Karpas-422 (cell line): ENCODE measurements around the gene RPS3. TPM values are rescaled to one million over a fixed set of nuclear protein-coding genes. Genes with fewer than 3 reads are reported as not detected.

Experiments used
- DNase-seq: peaks from one replicate; pipeline ENCODE4 v3.0.0-alpha.2; 2015
- H2AFZ ChIP-seq: fragments of 200-600 bp; sonication (generic); 2 replicates; pipeline ENCODE4 v1.6.1; 2014; ENCODE audit warnings: antibody characterized with exemption, low read length, mixed read lengths
- H3K27ac ChIP-seq: fragments of 200-600 bp; sonication (generic); 2 replicates; pipeline ENCODE4 v1.5.1; 2014; ENCODE audit warnings: mild to moderate bottlenecking, low read length, moderate library complexity
- H3K27me3 ChIP-seq: fragments of 200-600 bp; sonication (generic); 2 replicates; pipeline ENCODE4 v1.6.1; 2014; ENCODE audit warnings: low read length, mixed read lengths
- H3K36me3 ChIP-seq: fragments of 200-600 bp; sonication (generic); 2 replicates; pipeline ENCODE4 v1.6.1; 2014; ENCODE audit warnings: low read length, mixed read lengths; ENCODE audit not compliant: insufficient read depth
- H3K4me1 ChIP-seq: fragments of 200-600 bp; sonication (generic); 2 replicates; pipeline ENCODE4 v1.6.1; 2014; ENCODE audit warnings: mild to moderate bottlenecking, low read length, mixed read lengths
- H3K4me2 ChIP-seq: fragments of 200-600 bp; sonication (generic); 2 replicates; pipeline ENCODE4 v1.6.1; 2014; ENCODE audit warnings: low read length, low read depth, mild to moderate bottlenecking; ENCODE audit not compliant: poor library complexity, severe bottlenecking
- H3K4me3 ChIP-seq: fragments of 200-600 bp; sonication (generic); 2 replicates; pipeline ENCODE4 v1.5.1; 2014; ENCODE audit warnings: mild to moderate bottlenecking, antibody characterized with exemption, low read length, mixed read lengths
- H3K79me2 ChIP-seq: fragments of 200-600 bp; sonication (generic); 2 replicates; pipeline ENCODE4 v1.6.1; 2014; ENCODE audit warnings: mild to moderate bottlenecking, low read length, mixed read lengths
- H3K9ac ChIP-seq: fragments of 200-600 bp; sonication (generic); 2 replicates; pipeline ENCODE4 v1.6.0; 2014; ENCODE audit warnings: low read length
- H3K9me2 ChIP-seq: fragments of 200-600 bp; sonication (generic), shearing (Covaris generic); replicated peaks from 2 replicates; pipeline ENCODE4 v1.6.0; 2014; ENCODE audit warnings: mild to moderate bottlenecking, low read length, moderate library complexity; ENCODE audit not compliant: insufficient read depth
- H3K9me3 ChIP-seq: fragments of 300-700, 200-600 bp; sonication (generic); 2 replicates; pipeline ENCODE4 v1.6.1; 2014; ENCODE audit warnings: low read length, mixed read lengths
- H4K20me1 ChIP-seq: fragments of 200-600 bp; sonication (generic); 2 replicates; pipeline ENCODE4 v1.6.1; 2014; ENCODE audit warnings: mild to moderate bottlenecking, antibody characterized with exemption, low read length, low read depth; ENCODE audit not compliant: insufficient read depth
- total RNA-seq: library from RNA; depleted of rRNA; stranded (reverse); fragments of >200 nt; shearing (Covaris generic); gene quantifications from 2 replicates; pipeline ENCODE4 v1.2.3, GENCODE V29; 2014; ENCODE audit warnings: low replicate concordance

RPS3 gene
- total RNA-seq, 1 experiment from 2014 or later = 2,332 TPM

GRCh38 chr11:75413864-75414263 is 14.5 kb downstream of the RPS3 start:
- H4K20me1 ChIP-seq = no peaks in the 10 kb centered on the region
- H2AFZ ChIP-seq = no peak overlapping the region

GRCh38 chr11:75420224-75421034 is 21.1 kb downstream of the RPS3 start:
- Histone ChIP-seq H3K27me3 (no peaks in the 10 kb centered on the region), H3K79me2 (no peaks in the 10 kb centered on the region), H4K20me1 (no peaks in the 10 kb centered on the region), H3K4me3 (no peak overlapping the region), H2AFZ (no peak overlapping the region), H3K4me2 (no peak overlapping the region), H3K9me3 (no peaks in the 10 kb centered on the region), H3K9ac (no peak overlapping the region), H3K27ac (no peak overlapping the region), H3K4me1 (no peaks in the 10 kb centered on the region), H3K9me2 (no peaks in the 10 kb centered on the region), H3K36me3 (peaks cover 3% of the 10 kb centered on the region)
- DNase-seq = no peak

More at GRCh38 chr11:75413864-75414263, 14.5 kb downstream of the RPS3 start:
- no peaks in the 10 kb centered on the region for H3K79me2 ChIP-seq
- no peaks in the 10 kb centered on the region for H3K27me3 ChIP-seq
- no peaks in the 10 kb centered on the region for H3K9me3 ChIP-seq
- peaks cover 3% of the 10 kb centered on the region for H3K36me3 ChIP-seq
- H3K4me2 ChIP-seq = no peak overlapping the region
- no peak overlapping the region for H3K4me3 ChIP-seq
- no peak for DNase-seq
- no peak overlapping the region for H3K9ac ChIP-seq
- no peak overlapping the region for H3K27ac ChIP-seq
- no peaks in the 10 kb centered on the region for H3K4me1 ChIP-seq
- H3K9me2 ChIP-seq = no peaks in the 10 kb centered on the region

DNA sequence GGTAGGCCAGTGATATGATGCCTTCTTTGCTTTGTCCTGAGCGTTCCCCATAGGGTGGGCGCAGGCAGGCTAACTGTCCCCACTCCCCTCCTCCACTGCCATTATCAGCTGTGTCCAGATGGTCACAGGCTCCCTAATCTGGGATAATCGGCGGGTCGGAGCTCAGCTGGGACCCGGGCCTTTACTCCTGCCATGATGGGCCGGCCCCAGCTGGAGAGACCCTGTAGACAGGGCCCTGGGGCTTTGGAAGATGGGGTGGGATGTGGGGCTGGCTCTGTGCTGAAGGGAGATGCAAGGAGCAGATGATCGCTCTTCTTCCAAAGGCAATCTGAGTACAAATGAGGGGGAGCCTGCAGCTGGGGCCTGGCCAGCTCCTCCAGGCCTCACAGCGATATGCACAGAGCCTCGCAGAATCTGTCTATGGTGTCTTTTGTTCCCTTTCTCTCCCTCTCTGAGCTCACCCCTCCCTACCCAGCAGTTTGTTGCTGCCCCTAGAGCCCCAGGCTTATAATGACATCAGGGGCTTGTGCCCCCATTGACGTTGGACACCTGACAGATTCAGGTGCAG is 21.8 kb downstream of the RPS3 start:
- Histone ChIP-seq H3K4me3 (no peak overlapping the region), H3K79me2 (no peaks in the 10 kb centered on the region), H3K9me3 (no peaks in the 10 kb centered on the region), H3K9me2 (no peaks in the 10 kb centered on the region), H3K9ac (no peak overlapping the region), H3K27me3 (no peaks in the 10 kb centered on the region), H3K4me2 (no peak overlapping the region), H4K20me1 (no peaks in the 10 kb centered on the region), H3K27ac (no peak overlapping the region), H2AFZ (no peak overlapping the region), H3K36me3 (peaks cover 3% of the 10 kb centered on the region), H3K4me1 (no peaks in the 10 kb centered on the region)
- DNase-seq = no peak

DNA sequence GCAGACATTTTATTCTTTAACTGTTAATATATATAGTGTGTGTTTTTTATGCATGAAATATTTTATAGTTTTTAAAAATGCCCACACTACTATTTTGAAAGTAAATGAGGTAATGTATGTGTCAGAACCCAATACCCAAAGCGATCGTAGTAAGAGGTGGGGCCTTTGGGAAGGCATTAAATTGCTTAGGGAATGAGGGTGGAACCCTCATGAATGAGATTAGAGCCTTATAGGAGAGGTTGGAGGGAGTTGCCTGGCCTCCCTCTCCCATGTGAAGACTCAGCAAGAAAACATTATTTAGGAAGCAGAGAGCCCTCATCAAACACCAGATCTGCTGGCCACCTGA is 22.6 kb downstream of the RPS3 start:
- Histone ChIP-seq H3K4me3 (no peak overlapping the region), H3K9me2 (no peaks in the 10 kb centered on the region), H3K9me3 (no peaks in the 10 kb centered on the region), H3K36me3 (peaks cover 3% of the 10 kb centered on the region), H3K4me1 (no peaks in the 10 kb centered on the region), H3K79me2 (no peaks in the 10 kb centered on the region), H3K27me3 (no peaks in the 10 kb centered on the region), H3K27ac (no peak overlapping the region), H3K4me2 (no peak overlapping the region), H4K20me1 (no peaks in the 10 kb centered on the region), H2AFZ (no peak overlapping the region), H3K9ac (no peak overlapping the region)
- DNase-seq = no peak

DNA sequence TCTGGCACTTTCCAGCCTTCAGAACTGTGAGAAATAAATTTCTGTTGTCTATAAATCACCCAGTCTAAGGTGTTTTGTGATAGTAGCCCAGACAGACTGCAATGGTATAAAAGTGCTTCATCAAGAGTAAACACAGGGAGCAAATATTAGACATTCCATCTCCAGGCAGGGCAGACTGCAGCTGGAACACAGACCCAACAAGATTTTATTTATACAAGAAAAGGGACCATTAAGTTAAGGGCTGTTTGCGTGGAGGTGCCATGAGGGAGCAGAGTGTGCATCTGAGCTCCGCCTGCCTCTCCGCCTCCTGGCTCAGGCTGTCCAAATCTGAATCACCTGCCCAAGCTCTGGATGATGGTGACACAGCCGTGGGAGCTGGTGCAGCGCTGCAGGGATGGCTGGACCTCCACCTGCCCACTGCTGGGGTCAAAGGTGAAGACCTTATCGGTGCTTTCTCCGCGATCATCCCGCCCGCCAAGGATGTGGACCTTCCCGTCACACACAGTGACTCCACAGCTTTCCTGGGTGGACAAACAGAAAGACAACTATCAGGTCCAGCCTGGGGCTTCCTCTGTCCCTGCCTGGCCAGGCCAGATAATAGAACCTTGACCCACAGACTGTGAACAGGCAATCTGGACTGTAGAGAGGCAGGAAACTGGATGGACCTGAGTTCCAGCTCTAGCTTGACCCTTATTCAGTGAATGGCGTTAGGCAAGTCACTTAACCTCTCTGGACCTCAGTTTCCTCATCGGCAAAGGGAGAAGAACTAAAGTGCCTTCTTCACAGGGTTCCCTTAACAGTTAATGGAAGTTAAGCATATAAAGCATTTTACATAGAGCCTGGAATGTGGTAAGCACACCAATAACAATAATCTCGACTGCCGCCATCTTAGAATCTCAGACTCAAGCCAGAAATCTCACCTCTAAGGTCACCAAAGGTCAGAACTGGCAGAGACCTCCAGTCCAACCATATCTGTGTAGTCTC is 23.2 kb downstream of the RPS3 start:
- Histone ChIP-seq H3K4me2 (no peak overlapping the region), H3K4me1 (no peaks in the 10 kb centered on the region), H3K27me3 (no peaks in the 10 kb centered on the region)

DNA sequence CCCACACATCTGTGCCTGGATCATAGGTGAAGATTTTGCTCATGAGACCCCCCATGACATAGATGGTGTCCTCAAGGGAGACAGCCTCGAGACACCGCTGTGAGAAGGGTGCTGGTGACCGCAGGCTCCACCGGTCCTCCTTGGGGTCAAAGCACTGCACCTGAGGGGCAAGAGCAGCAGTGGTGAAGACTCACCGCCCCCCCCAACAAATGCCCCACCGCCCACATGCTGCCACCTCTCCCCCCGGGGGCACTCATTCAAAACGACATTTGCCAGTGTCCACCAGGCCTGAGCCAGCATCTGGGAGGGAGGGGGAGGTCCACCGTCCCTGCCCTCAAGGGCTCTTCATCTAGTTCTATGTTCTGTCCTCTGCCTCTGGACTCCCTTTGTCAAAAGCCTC is 24.4 kb downstream of the RPS3 start:
- Histone ChIP-seq H3K36me3 (peaks cover 3% of the 10 kb centered on the region), H4K20me1 (no peaks in the 10 kb centered on the region), H3K9me3 (no peaks in the 10 kb centered on the region), H3K4me1 (no peaks in the 10 kb centered on the region), H3K27ac (no peak overlapping the region), H3K27me3 (no peaks in the 10 kb centered on the region), H3K79me2 (no peaks in the 10 kb centered on the region), H3K4me2 (no peak overlapping the region), H3K9ac (no peak overlapping the region), H3K4me3 (no peak overlapping the region), H2AFZ (no peak overlapping the region), H3K9me2 (no peaks in the 10 kb centered on the region)
- DNase-seq = no peak

More for the DNA sequence above, 23.2 kb downstream of the RPS3 start:
- Histone ChIP-seq H2AFZ (no peak overlapping the region), H3K79me2 (no peaks in the 10 kb centered on the region), H3K9ac (no peak overlapping the region), H3K36me3 (peaks cover 3% of the 10 kb centered on the region), H3K27ac (no peak overlapping the region), H3K4me3 (no peak overlapping the region), H4K20me1 (no peaks in the 10 kb centered on the region), H3K9me3 (no peaks in the 10 kb centered on the region), H3K9me2 (no peaks in the 10 kb centered on the region)
- DNase-seq = no peak

DNA sequence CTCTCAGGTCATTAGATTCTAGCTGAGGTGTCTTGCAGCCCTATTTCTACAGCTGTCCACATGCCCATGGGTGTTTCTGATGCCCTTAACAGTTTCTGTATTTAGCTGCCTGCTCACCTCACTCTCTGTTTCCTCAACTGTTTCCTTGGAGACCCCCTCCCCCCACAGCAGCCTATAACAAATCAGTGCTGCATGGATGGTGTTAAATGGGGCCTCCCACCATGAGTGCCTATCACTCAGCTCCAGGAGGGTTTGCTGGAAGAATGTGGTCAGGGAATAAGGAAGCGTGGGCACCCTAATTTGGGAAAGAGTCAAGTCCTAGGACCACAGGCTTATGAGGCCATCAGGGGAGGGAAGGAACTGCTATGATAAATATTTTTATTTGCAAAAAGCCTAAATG is 25.1 kb downstream of the RPS3 start:
- H3K4me1 ChIP-seq = no peaks in the 10 kb centered on the region
- H3K79me2 ChIP-seq = no peaks in the 10 kb centered on the region
- peaks cover 3% of the 10 kb centered on the region for H3K36me3 ChIP-seq
- no peak overlapping the region for H3K27ac ChIP-seq
- no peak for DNase-seq
- no peaks in the 10 kb centered on the region for H3K27me3 ChIP-seq
- no peaks in the 10 kb centered on the region for H3K9me3 ChIP-seq
- H3K9ac ChIP-seq = no peak overlapping the region
- H4K20me1 ChIP-seq = no peaks in the 10 kb centered on the region
- H3K4me3 ChIP-seq = no peak overlapping the region
- H2AFZ ChIP-seq = no peak overlapping the region
- H3K4me2 ChIP-seq = no peak overlapping the region
- no peaks in the 10 kb centered on the region for H3K9me2 ChIP-seq

DNA sequence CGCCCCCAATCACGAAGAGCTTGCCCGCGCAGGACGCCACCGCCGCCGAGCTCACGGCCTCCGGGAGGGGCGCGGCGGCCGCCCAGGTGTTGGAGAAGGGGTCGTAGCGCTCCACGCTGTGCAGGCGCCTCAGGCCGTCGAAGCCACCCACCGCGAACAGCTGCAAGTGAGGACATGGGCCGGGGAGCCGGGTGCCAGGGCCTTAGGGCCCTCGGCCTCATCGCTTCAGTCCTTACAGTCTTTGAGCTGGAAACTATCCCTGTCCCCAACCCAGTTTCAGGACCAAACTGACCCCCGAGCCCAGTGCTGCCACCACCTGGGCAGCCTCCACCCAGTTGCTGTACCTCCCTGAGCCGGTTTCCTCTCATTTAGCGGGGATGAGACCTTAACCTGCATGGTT is 26.1 kb downstream of the RPS3 start:
- Histone ChIP-seq H3K9ac (no peak overlapping the region), H3K4me3 (no peak overlapping the region), H4K20me1 (no peaks in the 10 kb centered on the region), H3K27me3 (no peaks in the 10 kb centered on the region), H3K36me3 (peaks cover 3% of the 10 kb centered on the region), H2AFZ (no peak overlapping the region), H3K9me2 (no peaks in the 10 kb centered on the region), H3K79me2 (no peaks in the 10 kb centered on the region), H3K27ac (no peak overlapping the region), H3K9me3 (no peaks in the 10 kb centered on the region), H3K4me2 (no peak overlapping the region), H3K4me1 (no peaks in the 10 kb centered on the region)
- DNase-seq = no peak
